Panc1 (cell line): ENCODE data around the gene STRADA. TPM values are rescaled to one million over a fixed set of nuclear protein-coding genes. Genes with fewer than 3 reads are reported as not detected.

Experiments
- ATAC-seq: fragments of 200-7000 bp; cut with Tn5 transposase; 2 replicates; pipeline ENCODE4 v1.9.1; 2020; ENCODE audit warnings: mild to moderate bottlenecking, moderate library complexity
- BruUV-seq: library from RNA; stranded (reverse); fragments of 400-500 nt; replicated peaks from 2 replicates; lab custom pipeline; 2021; lab: Mats Ljungman, UMichigan
- CTCF ChIA-PET: fragments of 300-600 bp; sonication (Branson Sonifier 250); formaldehyde crosslinking; loops from one replicate; lab custom pipeline; 2022; ENCODE audit warnings: antibody characterized with exemption; lab: Charles Lee
- POLR2A ChIA-PET: fragments of 300-600 bp; sonication (Branson Sonifier 250); formaldehyde crosslinking; loops from one replicate; lab custom pipeline; 2022; ENCODE audit warnings: antibody characterized with exemption; lab: Charles Lee
- DNase-seq: peaks from one replicate; pipeline ENCODE4 v3.0.0-alpha.2; 2010; ENCODE audit warnings: low read depth, low spot score
- H3K27ac ChIP-seq: 2 replicates; pipeline ENCODE4 v1.5.1; 2011; ENCODE audit warnings: mild to moderate bottlenecking, low read length, inconsistent platforms
- H3K27me3 ChIP-seq: fragments of 200-500 bp; sonication (Bioruptor generic); 2 replicates; pipeline ENCODE4 v1.6.0; 2014; ENCODE audit warnings: low read length, inconsistent platforms; ENCODE audit not compliant: control insufficient read depth, insufficient read depth
- H3K36me3 ChIP-seq: fragments of 200-500 bp; sonication (Bioruptor generic); 2 replicates; pipeline ENCODE4 v1.5.1; 2014; ENCODE audit warnings: inconsistent platforms, mild to moderate bottlenecking, low read length, moderate library complexity; ENCODE audit not compliant: control insufficient read depth, insufficient read depth
- H3K4me1 ChIP-seq: 2 replicates; pipeline ENCODE4 v1.5.1; 2011; ENCODE audit warnings: inconsistent platforms, mild to moderate bottlenecking, low read length, moderate library complexity; ENCODE audit not compliant: control insufficient read depth, insufficient read depth
- H3K4me3 ChIP-seq, 2 experiments: 2 replicates each; pipeline ENCODE4 v1.5.1; 2011 to 2012; ENCODE audit warnings: low read depth in 2 of 2, low read length in 2 of 2, mild to moderate bottlenecking in 2 of 2, inconsistent platforms in 1 of 2, moderate library complexity in 1 of 2
- H3K9me3 ChIP-seq: fragments of 200-500 bp; sonication (Bioruptor generic); 2 replicates; pipeline ENCODE4 v1.5.1; 2014; ENCODE audit warnings: low read depth, mild to moderate bottlenecking, inconsistent platforms, low read length, moderate library complexity; ENCODE audit not compliant: control insufficient read depth, insufficient read depth
- CTCF ChIP-seq: fragments of 450-650 bp; IDR thresholded peaks from 2 replicates; pipeline ENCODE4 v1.5.1; 2017; ENCODE audit warnings: mild to moderate bottlenecking
- POLR2AphosphoS5 ChIP-seq: IDR thresholded peaks from 2 replicates; pipeline ENCODE4 v1.6.1; 2012; ENCODE audit warnings: mild to moderate bottlenecking, low read depth, low read length, moderate library complexity
- REST ChIP-seq, 2 experiments: IDR thresholded peaks; 2 replicates each; pipeline ENCODE4 v1.6.1; 2011 to 2012; ENCODE audit warnings: low read depth in 2 of 2, control low read depth in 1 of 2, low read length in 1 of 2, mild to moderate bottlenecking in 1 of 2, moderate library complexity in 1 of 2; ENCODE audit not compliant: insufficient read depth in 1 of 2
- SIN3A ChIP-seq: IDR thresholded peaks from 2 replicates; pipeline ENCODE4 v1.6.1; 2012; ENCODE audit warnings: low read depth, mild to moderate bottlenecking, low read length, moderate library complexity, borderline replicate concordance; ENCODE audit not compliant: insufficient read depth
- TCF7L2 ChIP-seq: IDR thresholded peaks from 2 replicates; pipeline ENCODE4 v1.6.1; 2011; ENCODE audit warnings: mild to moderate bottlenecking, low read depth, low read length, inconsistent platforms
- in situ Hi-C: cut with HindIII; loops from 2 replicates; pipeline ENCODE4 v1.10.0; 2016; ENCODE audit warnings: low sequenced_read_pairs, low pct_unique_long_range_greater_than_20kb
- intact Hi-C: fragments of 100-400 bp; cut with micrococcal nuclease; formaldehyde crosslinking; loops from one replicate; pipeline ENCODE4 v1.10.0; 2022; ENCODE audit not compliant: unreplicated experiment
- total RNA-seq: library from RNA; stranded (reverse); gene quantifications from one replicate; pipeline ENCODE4 v1.2.1, GENCODE V29; 2021; ENCODE audit not compliant: unreplicated experiment

Gene STRADA
- total RNA-seq, 1 experiment from 2014 or later: 26.0 TPM

DNA sequence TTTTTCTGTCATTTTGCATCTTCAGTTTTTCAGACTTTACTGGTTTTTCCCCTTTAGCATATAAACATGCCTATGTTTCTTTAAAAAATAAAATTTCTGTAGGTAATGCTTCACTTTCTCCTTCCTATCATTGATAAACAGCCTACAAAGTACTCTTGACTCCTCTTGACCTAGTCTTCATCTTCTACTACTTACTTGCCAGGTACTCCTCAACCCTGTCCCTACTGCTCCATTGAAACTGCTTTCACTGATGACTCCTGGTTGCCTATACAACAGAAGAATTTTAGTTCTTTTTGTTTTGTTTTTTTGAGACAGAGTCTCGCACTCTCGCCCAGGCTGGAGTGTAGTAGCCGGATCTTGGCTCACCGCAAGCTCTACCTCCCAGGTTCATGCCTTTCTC lies 39.3 kb upstream of the STRADA start:
- DNase-seq: no peak
- no TSS peak for BruUV-seq
- ChIA-PET CTCF (no interaction called here), POLR2A (no interaction called here)
- in situ Hi-C loops: no loop called here
- Histone ChIP-seq H3K4me3 (no peak overlapping the region), H3K4me1 (peaks cover 12% of the 10 kb centered on the region), H3K36me3 (peaks cover 10% of the 10 kb centered on the region), H3K27ac (no peak overlapping the region), H3K9me3 (no peaks in the 10 kb centered on the region), H3K27me3 (no peaks in the 10 kb centered on the region)
- TF ChIP-seq TCF7L2 (no peak), POLR2AphosphoS5 (no peak), REST (IDR thresholded peaks at IDR 0.05; ENCODE audit: insufficient read depth in 1 of 2, low read depth in 2 of 2, low read length in 1 of 2) (no peak), CTCF (no peak), SIN3A (no peak)
- intact Hi-C loops: no loop called here
- no peak for ATAC-seq

- ATAC-seq (peak; percentile 62; the same call in 1 of the 2 replicates), DNase-seq (no peak)
- Histone ChIP-seq H3K27ac (no peak overlapping the region), H3K4me3 (no peak overlapping the region), H3K9me3 (no peaks in the 10 kb centered on the region), H3K4me1 (peaks cover 14% of the 10 kb centered on the region), H3K36me3 (peaks cover 12% of the 10 kb centered on the region), H3K27me3 (no peaks in the 10 kb centered on the region)
- ChIA-PET POLR2A (no interaction called here), CTCF (no interaction called here)
- in situ Hi-C loops: no loop called here
- intact Hi-C loops: no loop called here
- no TSS peak for BruUV-seq
- no peak for TF ChIP-seq CTCF
- no peak for TF ChIP-seq POLR2AphosphoS5
Measured at GRCh38 chr17:63780507-63780906, 38.9 kb upstream of the STRADA start.

DNA sequence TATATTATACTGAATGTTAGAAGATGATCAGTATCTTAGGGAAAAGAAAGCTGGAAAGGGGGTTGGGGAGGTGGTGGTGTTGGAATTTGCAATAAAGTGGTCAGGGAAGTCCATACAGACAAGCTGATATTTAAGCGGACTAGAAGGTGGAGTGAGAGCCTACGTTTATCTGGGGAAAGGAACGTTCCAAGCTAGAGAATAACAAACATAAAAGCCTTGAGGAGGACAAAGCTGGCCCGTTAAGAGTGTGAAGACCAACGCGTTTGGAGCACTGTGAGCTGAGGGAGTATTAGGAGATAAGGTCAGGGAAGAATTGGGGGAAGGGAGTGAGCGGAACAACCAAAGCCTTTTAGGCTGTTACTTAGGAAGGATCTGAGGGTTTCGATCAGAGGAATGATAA lies 33.8 kb upstream of the STRADA start:
- in situ Hi-C loops (no loop called here), intact Hi-C loops (no loop called here)
- ChIA-PET CTCF (no interaction called here), POLR2A (no interaction called here)
- Histone ChIP-seq H3K4me1 (peaks cover 8% of the 10 kb centered on the region), H3K27me3 (no peaks in the 10 kb centered on the region), H3K9me3 (no peaks in the 10 kb centered on the region), H3K4me3 (peak overlapping the region; percentile 96 to 97), H3K36me3 (peaks cover 27% of the 10 kb centered on the region), H3K27ac (peak overlapping the region; percentile 90)
- DNase-seq: no peak
- BruUV-seq: no TSS peak
- ATAC-seq: no peak
- no peak for TF ChIP-seq REST (IDR thresholded peaks at IDR 0.05; ENCODE audit: insufficient read depth in 1 of 2, low read depth in 2 of 2, low read length in 1 of 2)
- TF ChIP-seq SIN3A: no peak
- no peak for TF ChIP-seq POLR2AphosphoS5
- TF ChIP-seq TCF7L2: no peak
- TF ChIP-seq CTCF: no peak
